Skin epidermis (tissue), 12 donors: Measurements from ENCODE around the gene GRIN3B.
A peak's percentile ranks its signal among the peaks of the same experiment; 100 is the strongest.
"Not testable (repeated sequence)": the region's sequence is repeated elsewhere in the genome, so short reads cannot be mapped to it uniquely, and the experiment has no call there.

Experiments used
- H3K27ac ChIP-seq, 21 experiments: fragments of 200-600 bp; sonication (generic) in 11 of 21; one replicate each; pipeline ENCODE4 v1.5.0; 2020; ENCODE audit warnings: mild to moderate bottlenecking in 3 of 21, inconsistent platforms in 2 of 21, moderate library complexity in 2 of 21
- H3K4me3 ChIP-seq, 7 experiments: fragments of 200-600 bp; sonication (generic) in 2 of 7; one replicate each; pipeline ENCODE4 v1.5.0; 2020; ENCODE audit warnings: inconsistent platforms in 2 of 7, mild to moderate bottlenecking in 2 of 7, moderate library complexity in 1 of 7

GRIN3B gene

DNA sequence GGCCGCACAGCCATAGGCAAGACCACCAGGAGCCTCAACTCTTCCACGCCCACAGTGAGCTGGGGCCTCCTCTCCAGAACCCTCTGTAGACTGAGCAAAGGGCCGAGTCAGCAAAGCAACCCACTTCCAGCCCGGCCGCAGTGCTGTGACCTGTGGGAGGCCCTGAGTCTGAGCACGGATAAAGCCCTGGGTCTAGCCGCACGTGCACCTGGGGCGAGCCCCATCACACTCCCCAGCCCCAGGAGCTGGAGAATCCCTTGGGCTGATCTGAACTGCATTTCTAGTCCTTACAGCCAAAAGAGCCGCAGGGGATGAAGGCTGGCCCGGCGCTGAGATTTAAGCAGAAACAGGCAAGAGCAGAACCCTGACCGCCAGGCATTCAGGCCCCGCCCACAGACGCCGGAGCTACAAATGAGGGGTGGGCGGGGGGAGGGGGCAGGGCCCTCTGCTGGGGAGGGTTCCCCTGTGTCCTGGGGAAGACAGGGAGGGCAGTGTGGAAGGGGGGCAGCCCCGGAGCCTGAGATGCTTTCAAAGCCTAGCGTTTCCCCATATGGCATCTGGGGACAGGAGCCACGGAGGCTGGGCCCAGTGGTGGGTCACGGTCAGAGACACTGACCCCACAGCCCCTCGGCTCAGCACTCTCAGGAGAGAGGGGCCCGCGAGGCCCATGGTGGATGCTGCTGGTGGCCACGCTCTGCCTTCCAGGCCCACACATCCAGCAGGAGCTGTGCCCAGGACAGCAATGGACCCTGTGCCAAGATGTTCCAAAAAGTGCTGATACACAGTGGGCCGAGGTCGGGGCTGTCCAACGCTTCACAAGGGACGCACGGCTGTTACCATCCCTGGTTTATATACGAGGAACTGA is 15.8 kb downstream of the GRIN3B start:
- Histone ChIP-seq H3K4me3 (no peak overlapping the region), H3K27ac (peak overlapping the region in 17 of 21 experiments; percentile 6 to 96 (median 63))

GRCh38 chr19:1016647-1017114 is 16.5 kb downstream of the GRIN3B start:
- peak overlapping the region in 1 of 7 experiments; percentile 10 for H3K4me3 ChIP-seq
- H3K27ac ChIP-seq: peak overlapping the region in 19 of 21 experiments; percentile 6 to 96 (median 63)

GRCh38 chr19:1017115-1017905 is 17.1 kb downstream of the GRIN3B start:
- H3K4me3 ChIP-seq: peak overlapping the region in 2 of 7 experiments; percentile 8 to 10
- H3K27ac ChIP-seq: peak overlapping the region in 19 of 21 experiments; percentile 15 to 96 (median 64)

GRCh38 chr19:1017906-1018305 is 17.7 kb downstream of the GRIN3B start:
- peak overlapping the region in 13 of 21 experiments; percentile 15 to 96 (median 65) for H3K27ac ChIP-seq
- no peak overlapping the region for H3K4me3 ChIP-seq

GRCh38 chr19:1018393-1018792 is 18.2 kb downstream of the GRIN3B start:
- Histone ChIP-seq H3K27ac (peak overlapping the region in 11 of 21 experiments; percentile 16 to 96 (median 64)), H3K4me3 (no peak overlapping the region)

- H3K27ac ChIP-seq: peak overlapping the region in 11 of 21 experiments; percentile 7 to 96 (median 95)
- peak overlapping the region; percentile 68 to 94 (median 88) for H3K4me3 ChIP-seq
These were observed 18.9 kb downstream of the GRIN3B start for GRCh38 chr19:1018932-1019615.

DNA sequence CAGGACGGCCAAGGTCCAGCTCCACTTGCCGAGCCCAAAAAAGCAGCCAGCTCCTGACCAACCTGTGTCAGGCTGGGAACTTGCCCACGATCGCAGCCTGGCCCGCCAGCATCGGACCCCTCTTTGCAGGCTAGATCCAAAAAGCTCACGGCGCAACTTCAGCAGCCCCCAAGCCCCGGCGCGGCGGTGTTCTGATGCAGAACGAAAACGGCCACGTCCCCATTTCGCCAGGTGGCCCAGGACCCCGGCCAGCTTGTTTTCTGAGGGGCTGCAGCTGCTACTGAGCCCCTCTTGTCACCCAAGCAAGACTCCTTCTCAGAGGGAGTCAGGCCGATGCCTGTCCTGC is 19.4 kb downstream of the GRIN3B start:
- Histone ChIP-seq H3K27ac (peak overlapping the region in 19 of 21 experiments; percentile 84 to 97 (median 95)), H3K4me3 (peak overlapping the region; percentile 68 to 94 (median 88))

DNA sequence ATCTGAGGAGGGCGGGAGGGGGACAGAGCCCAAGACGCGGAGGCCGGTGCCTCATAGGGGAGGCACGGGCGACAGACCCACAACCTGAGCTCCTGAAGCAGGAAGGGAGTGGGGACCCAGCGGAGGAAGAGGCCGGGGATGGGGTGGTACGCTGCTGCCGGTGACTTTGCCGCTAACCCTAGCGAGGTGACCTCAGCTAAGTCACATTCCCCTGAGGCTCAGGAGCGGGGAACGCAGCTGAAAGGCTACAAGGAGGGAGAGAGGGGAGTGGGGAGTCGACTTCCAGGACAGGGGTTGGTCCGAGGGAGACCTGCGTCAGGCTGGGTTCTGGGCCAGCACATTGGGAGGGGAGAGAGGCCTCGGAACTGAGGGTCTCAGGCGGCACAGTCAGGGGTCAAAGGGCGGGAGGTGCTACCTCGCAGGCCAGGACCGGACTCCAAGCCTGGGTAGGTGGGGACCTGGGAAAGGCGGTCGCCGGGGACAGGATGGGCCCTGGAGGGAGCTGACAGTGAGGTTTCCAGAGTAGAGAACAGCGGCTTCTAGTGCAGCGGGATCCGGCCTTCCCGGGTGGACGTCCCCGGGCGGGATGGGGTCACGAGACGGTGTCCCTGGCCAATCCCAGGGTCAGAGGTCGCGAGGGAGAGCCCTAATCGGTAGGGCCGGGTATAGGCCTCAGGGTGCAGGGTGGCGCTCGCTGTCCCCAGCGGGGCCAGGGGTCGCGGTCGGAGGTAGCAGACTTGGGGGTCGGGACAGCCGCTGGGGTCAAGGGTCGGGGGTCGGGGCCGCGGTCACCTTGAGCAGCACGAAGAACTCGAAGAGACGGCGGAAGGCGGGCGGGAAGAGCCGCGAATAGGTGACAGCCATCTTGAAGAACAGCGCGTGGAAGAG is 20.0 kb downstream of the GRIN3B start:
- H3K27ac ChIP-seq: peak overlapping the region; percentile 55 to 97 (median 95)
- H3K4me3 ChIP-seq: peak overlapping the region; percentile 68 to 94 (median 88)

- H3K27ac ChIP-seq: peak within 1 kb of the TSS; percentile 55 to 97 (median 95)
- peak within 1 kb of the TSS; percentile 68 to 94 (median 88) for H3K4me3 ChIP-seq
These were observed 20.7 kb downstream of the GRIN3B start, which contains the start of gene TMEM259 for GRCh38 chr19:1020868-1021425. TMEM259 (minus strand) TSS chr19:1021123; CDS start chr19:1020996, 127 bp downstream.

- H3K27ac ChIP-seq, H3K4me3 ChIP-seq: not testable (repeated sequence)
These were observed 23.6 kb downstream of the GRIN3B start for GRCh38 chr19:1023883-1024188.

- peak overlapping the region in 1 of 7 experiments; percentile 99 for H3K4me3 ChIP-seq
- peak overlapping the region in 1 of 21 experiments; percentile 12 for H3K27ac ChIP-seq
These were observed 24.9 kb downstream of the GRIN3B start for GRCh38 chr19:1025080-1025479.

DNA sequence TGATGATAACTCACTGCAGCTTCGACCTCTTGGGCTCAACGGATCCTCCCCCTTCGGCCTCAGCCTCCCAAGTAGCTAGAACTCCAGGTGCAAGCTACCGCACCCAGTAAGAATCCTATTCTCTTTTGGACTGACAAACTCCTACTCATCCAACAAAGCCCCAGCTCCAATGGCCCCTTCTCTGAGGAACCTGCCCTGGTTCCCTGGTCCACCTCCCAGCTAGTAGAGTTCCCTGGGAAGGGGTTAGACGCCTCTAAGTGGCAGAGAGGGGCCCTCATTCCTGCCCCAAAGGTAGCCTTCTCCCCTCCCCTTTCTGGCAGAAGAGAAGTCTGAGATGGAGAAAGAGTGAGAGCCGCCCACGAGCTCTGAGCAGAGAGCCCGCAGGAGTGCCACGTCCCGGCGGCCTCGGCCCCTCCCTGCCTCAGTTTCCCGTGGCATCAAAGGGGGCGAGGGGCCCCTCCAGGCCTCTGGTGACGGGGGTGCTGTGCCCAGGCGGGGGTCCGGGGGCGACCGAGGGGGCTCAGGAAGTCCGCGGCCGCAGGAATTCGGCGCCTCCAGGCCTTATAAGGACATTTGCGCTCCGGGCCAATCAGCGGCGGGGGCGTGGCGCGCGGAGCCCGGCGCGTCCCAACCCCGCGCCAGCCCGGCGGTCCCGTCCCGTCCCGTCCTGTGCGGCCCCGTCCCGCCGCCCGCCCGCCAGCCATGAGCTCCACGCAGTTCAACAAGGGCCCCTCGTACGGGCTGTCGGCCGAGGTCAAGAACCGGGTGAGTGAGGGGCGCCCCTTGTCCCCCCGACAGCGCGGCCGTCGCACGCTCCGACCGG is 26.0 kb downstream of the GRIN3B start, which contains the start of gene CNN2:
TSS of gene CNN2 (plus strand) at position 649 of the 823 bp plus-strand sequence. CDS start at position 703, 54 bp downstream.
- Histone ChIP-seq H3K27ac (peak within 1 kb of the TSS; percentile 71 to 99 (median 97)), H3K4me3 (peak within 1 kb of the TSS; percentile 88 to 99 (median 98))

GRCh38 chr19:1026783-1027649 is 26.8 kb downstream of the GRIN3B start:
- H3K4me3 ChIP-seq: peak overlapping the region; percentile 88 to 99 (median 98)
- peak overlapping the region; percentile 71 to 99 (median 97) for H3K27ac ChIP-seq

DNA sequence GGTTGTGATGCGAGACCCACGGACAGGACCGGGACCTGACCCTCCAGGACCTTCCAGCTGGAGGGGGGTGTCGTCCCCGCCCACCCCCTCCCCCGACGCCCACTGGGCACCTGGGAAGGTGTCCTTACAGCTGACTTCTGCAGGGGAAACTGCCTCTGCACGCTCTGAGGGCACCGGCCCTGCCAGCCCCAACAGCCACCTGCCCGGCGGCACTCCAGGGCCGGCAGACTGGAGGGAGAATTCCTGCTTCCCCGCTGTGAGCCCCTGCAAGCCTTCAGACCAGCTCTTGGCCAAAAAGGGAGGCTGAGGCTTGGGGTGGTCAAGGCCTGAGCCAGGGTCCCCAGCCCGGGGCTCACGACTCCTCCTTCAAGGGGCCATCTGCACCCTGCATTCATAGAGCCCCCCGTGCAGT is 27.4 kb downstream of the GRIN3B start:
- Histone ChIP-seq H3K27ac (peak overlapping the region; percentile 20 to 99 (median 97)), H3K4me3 (peak overlapping the region; percentile 88 to 99 (median 98))

DNA sequence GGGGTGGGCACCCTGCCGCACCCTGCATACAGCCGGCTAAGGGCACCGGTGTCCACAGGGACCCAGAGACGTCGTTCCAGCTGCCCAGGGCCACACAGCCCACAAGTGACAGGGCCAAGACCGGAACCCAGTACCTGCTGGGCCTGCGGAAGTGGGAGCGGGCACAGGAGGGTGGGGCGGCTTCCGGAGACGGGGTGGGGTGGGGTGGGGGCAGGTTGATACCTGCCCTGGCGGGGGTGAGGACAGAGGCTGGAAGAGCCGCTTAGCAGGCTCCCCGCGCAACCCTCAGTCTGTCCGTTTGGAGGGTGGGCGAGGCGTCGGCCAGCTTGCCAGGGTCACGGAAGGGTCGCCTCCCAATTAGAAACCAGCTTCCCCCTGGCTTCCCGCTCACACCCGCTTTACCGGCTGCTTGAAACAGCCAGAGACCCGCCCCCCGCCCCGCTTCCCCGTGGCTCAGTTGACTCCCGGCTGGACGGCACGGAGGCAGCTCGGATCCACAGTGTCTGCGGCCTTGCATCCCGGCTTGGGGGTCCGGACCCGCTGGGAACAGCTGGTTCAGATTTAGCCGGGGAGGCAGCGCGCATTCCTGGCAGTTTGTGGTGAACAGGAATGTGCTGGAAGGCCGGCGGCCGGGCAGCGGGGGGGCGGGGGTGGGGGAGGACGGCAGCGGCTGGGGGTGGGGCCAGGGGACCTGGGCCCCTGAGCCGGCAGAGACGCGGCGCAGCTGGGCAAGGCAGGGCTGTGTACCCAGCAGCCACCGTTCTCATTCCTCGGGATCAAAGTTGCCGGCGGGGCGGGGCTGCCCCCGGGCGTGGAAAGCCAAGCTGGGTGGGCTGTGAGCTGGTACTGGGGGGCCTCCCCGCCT is 28.1 kb downstream of the GRIN3B start:
- H3K4me3 ChIP-seq: peak overlapping the region; percentile 88 to 99 (median 98)
- H3K27ac ChIP-seq: peak overlapping the region; percentile 20 to 99 (median 97)
